Cardiac ventricle fibroblast (primary cell): ENCODE data around the gene PSMC3. TPM values are rescaled to one million over a fixed set of nuclear protein-coding genes. Genes with fewer than 3 reads are reported as not detected.

ENCODE experiments used
- total RNA-seq: library from RNA; depleted of rRNA; stranded (reverse); fragments of >200 nt; gene quantifications from 2 replicates; pipeline ENCODE4 v1.2.3, GENCODE V29; 2015

PSMC3 gene
- total RNA-seq = 89.3 and 101 TPM in 2 replicates

GRCh38 chr11:47426062-47426956 lies at the start of gene PSMC3:
PSMC3 (minus strand) TSS chr11:47426439; CDS start chr11:47426279, 160 bp downstream.

GRCh38 chr11:47448566-47449427 lies 22.6 kb upstream of the PSMC3 start, which contains the start of gene RAPSN:
RAPSN (minus strand) TSS chr11:47449136; CDS start chr11:47448964, 172 bp downstream.

GRCh38 chr11:47407746-47408590 lies 18.3 kb downstream of the PSMC3 start, which contains the start of gene SLC39A13:
SLC39A13 (plus strand) TSS chr11:47408590; CDS start chr11:47410095, 1,505 bp downstream.

GRCh38 chr11:47378010-47378835 lies 48.0 kb downstream of the PSMC3 start, which contains the start of gene SPI1:
SPI1 (minus strand) TSS chr11:47378547; CDS start chr11:47378353, 194 bp downstream.

Other genes starting within 250 kb of the PSMC3 start
- gene ARFGAP2, start 249.6 kb downstream of the PSMC3 start, total RNA-seq = 62.8 and 81.1 TPM in 2 replicates
- gene PACSIN3, start 240.0 kb downstream of the PSMC3 start, total RNA-seq = 16.2 and 17.6 TPM in 2 replicates
- gene DDB2, start 211.5 kb downstream of the PSMC3 start, total RNA-seq = 15.9 and 26.0 TPM in 2 replicates
- 27.0 and 45.0 TPM in 2 replicates for gene ACP2, start 177.6 kb downstream of the PSMC3 start, total RNA-seq
- gene NR1H3, start 168.4 kb downstream of the PSMC3 start, total RNA-seq = 28.9 and 34.1 TPM in 2 replicates
- gene MADD, start 156.3 kb downstream of the PSMC3 start, total RNA-seq = 12.5 and 16.1 TPM in 2 replicates
- not detected in 2 replicates for gene MYBPC3, start 73.7 kb downstream of the PSMC3 start, total RNA-seq
- not detected in 2 replicates for gene SPI1, start 47.9 kb downstream of the PSMC3 start, total RNA-seq
- gene SLC39A13, start 17.8 kb downstream of the PSMC3 start, total RNA-seq = 104 and 110 TPM in 2 replicates
- gene RAPSN, start 22.7 kb upstream of the PSMC3 start, total RNA-seq = not detected in 2 replicates
- 37.8 and 47.6 TPM in 2 replicates for gene CELF1, start 126.7 kb upstream of the PSMC3 start, total RNA-seq
- gene PTPMT1, start 139.2 kb upstream of the PSMC3 start, total RNA-seq = 108 and 112 TPM in 2 replicates
- 12.9 and 21.9 TPM in 2 replicates for gene KBTBD4, start 152.5 kb upstream of the PSMC3 start, total RNA-seq
- 66.5 and 67.1 TPM in 2 replicates for gene NDUFS3, start 152.6 kb upstream of the PSMC3 start, total RNA-seq
- not detected in 2 replicates for gene FAM180B, start 160.2 kb upstream of the PSMC3 start, total RNA-seq
- 0.20 and 1.6 TPM in 2 replicates for gene C1QTNF4, start 168.0 kb upstream of the PSMC3 start, total RNA-seq
- gene MTCH2, start 216.1 kb upstream of the PSMC3 start, total RNA-seq = 42.5 and 75.3 TPM in 2 replicates